PC-9 (cell line): ENCODE measurements around the gene DEUP1. TPM values are rescaled to one million over a fixed set of nuclear protein-coding genes. Genes with fewer than 3 reads are reported as not detected.

Experiments
- BruUV-seq: library from RNA; stranded (reverse); fragments of 400-500 nt; replicated peaks from 2 replicates; lab custom pipeline; 2021; lab: Mats Ljungman, UMichigan
- CTCF ChIA-PET: fragments of 300-600 bp; sonication (Branson Sonifier 250); formaldehyde crosslinking; loops from one replicate; lab custom pipeline; 2022; ENCODE audit warnings: antibody characterized with exemption; lab: Charles Lee
- POLR2A ChIA-PET: fragments of 300-600 bp; sonication (Branson Sonifier 250); formaldehyde crosslinking; loops from one replicate; lab custom pipeline; 2022; ENCODE audit warnings: antibody characterized with exemption; ENCODE audit not compliant: unreplicated experiment; lab: Charles Lee
- DNase-seq, 2 experiments: peaks; one replicate each; pipeline versions ENCODE4 v3.0.0 to v3.0.0-alpha.2; 2015 to 2022; ENCODE audit warnings: mixed read lengths in 1 of 2
- H2AFZ ChIP-seq: fragments of 200-600 bp; sonication (generic); 2 replicates; pipeline ENCODE4 v1.8.1; 2017; ENCODE audit warnings: antibody characterized with exemption
- H3F3A ChIP-seq: fragments of 200-600 bp; sonication (generic); 2 replicates; pipeline ENCODE4 v1.8.1; 2017; ENCODE audit warnings: antibody characterized with exemption, mild to moderate bottlenecking, low read depth; ENCODE audit not compliant: insufficient read depth
- H3K27ac ChIP-seq: fragments of 200-600 bp; sonication (generic); 2 replicates; pipeline ENCODE4 v1.6.1; 2016; ENCODE audit warnings: mixed run types
- H3K27me3 ChIP-seq: fragments of 200-600 bp; sonication (generic); 2 replicates; pipeline ENCODE4 v1.6.1; 2016; ENCODE audit warnings: low read depth, mixed run types; ENCODE audit not compliant: insufficient read depth
- H3K36me3 ChIP-seq: fragments of 200-600 bp; sonication (generic); 2 replicates; pipeline ENCODE4 v1.6.1; 2016; ENCODE audit warnings: low read depth, mixed run types
- H3K4me1 ChIP-seq: fragments of 200-600 bp; sonication (generic); replicated peaks from 2 replicates; pipeline ENCODE4 v1.6.1; 2016; ENCODE audit warnings: mixed run types; ENCODE audit not compliant: insufficient read depth
- H3K4me2 ChIP-seq: fragments of 200-600 bp; sonication (generic); 2 replicates; pipeline ENCODE4 v1.6.1; 2017; ENCODE audit warnings: mixed run types
- H3K4me3 ChIP-seq: fragments of 200-600 bp; sonication (generic); 2 replicates; pipeline ENCODE4 v1.6.1; 2016; ENCODE audit warnings: mixed run types
- H3K79me2 ChIP-seq: fragments of 200-600 bp; sonication (generic); 2 replicates; pipeline ENCODE4 v1.6.1; 2017; ENCODE audit warnings: low read depth, mixed run types
- H3K9me2 ChIP-seq: fragments of 200-600 bp; sonication (generic); 2 replicates; pipeline ENCODE4 v1.8.1; 2017; ENCODE audit warnings: mild to moderate bottlenecking; ENCODE audit not compliant: insufficient read depth
- H3K9me3 ChIP-seq: fragments of 200-600 bp; sonication (generic); 2 replicates; pipeline ENCODE4 v1.8.1; 2016; ENCODE audit warnings: low read depth; ENCODE audit not compliant: insufficient read depth
- H4K20me1 ChIP-seq: fragments of 200-600 bp; sonication (generic); 2 replicates; pipeline ENCODE4 v1.8.1; 2017; ENCODE audit not compliant: insufficient read depth
- CTCF ChIP-seq: fragments of 200-600 bp; sonication (generic); conservative IDR thresholded peaks from 2 replicates; pipeline ENCODE4 v1.6.1; 2017; ENCODE audit warnings: mixed run types, antibody characterized with exemption, mild to moderate bottlenecking, moderate library complexity
- EZH2 ChIP-seq: fragments of 200-600 bp; sonication (generic); IDR thresholded peaks from 2 replicates; pipeline ENCODE4 v1.8.0; 2017; ENCODE audit warnings: antibody characterized with exemption, low read depth
- intact Hi-C: fragments of 100-400 bp; cut with micrococcal nuclease; formaldehyde crosslinking; loops from one replicate; pipeline ENCODE4 v1.10.0; 2022; ENCODE audit not compliant: unreplicated experiment
- total RNA-seq: library from RNA; stranded (reverse); gene quantifications from 2 replicates; pipeline ENCODE4 v1.2.3, GENCODE V29; 2021

DEUP1 gene
- total RNA-seq, 1 experiment from 2014 or later = not detected

GRCh38 chr11:93468290-93468689, 137.7 kb downstream of the DEUP1 start:
- ChIA-PET CTCF (no interaction called here), POLR2A (no interaction called here)
- no TSS peak for BruUV-seq
- Histone ChIP-seq H3K9me2 (no peaks in the 10 kb centered on the region), H3K79me2 (no peaks in the 10 kb centered on the region), H4K20me1 (no peaks in the 10 kb centered on the region), H3K27ac (no peak overlapping the region), H3F3A (no peaks in the 10 kb centered on the region), H3K27me3 (no peaks in the 10 kb centered on the region), H3K4me2 (no peak overlapping the region), H3K36me3 (no peaks in the 10 kb centered on the region), H3K9me3 (no peaks in the 10 kb centered on the region), H3K4me3 (no peak overlapping the region), H3K4me1 (no peaks in the 10 kb centered on the region), H2AFZ (no peak overlapping the region)
- TF ChIP-seq CTCF (no peak), EZH2 (no peak)
- DNase-seq = no peak
- intact Hi-C loops = no loop called here

GRCh38 chr11:93474123-93474522, 143.6 kb downstream of the DEUP1 start:
- ChIA-PET CTCF (no interaction called here), POLR2A (no interaction called here)
- no peaks in the 10 kb centered on the region for H3K9me2 ChIP-seq
- no peaks in the 10 kb centered on the region for H3F3A ChIP-seq
- no peak overlapping the region for H3K4me3 ChIP-seq
- DNase-seq = no peak
- no peaks in the 10 kb centered on the region for H4K20me1 ChIP-seq
- peaks cover 18% of the 10 kb centered on the region for H3K4me1 ChIP-seq
- no peaks in the 10 kb centered on the region for H3K79me2 ChIP-seq
- BruUV-seq = no TSS peak
- H3K4me2 ChIP-seq = no peak overlapping the region
- no peaks in the 10 kb centered on the region for H3K36me3 ChIP-seq
- no peak overlapping the region for H3K27ac ChIP-seq
- H3K27me3 ChIP-seq = no peaks in the 10 kb centered on the region
- intact Hi-C loops = no loop called here
- TF ChIP-seq CTCF (no peak), EZH2 (no peak)
- no peak overlapping the region for H2AFZ ChIP-seq
- no peaks in the 10 kb centered on the region for H3K9me3 ChIP-seq

GRCh38 chr11:93476796-93477195, 146.3 kb downstream of the DEUP1 start:
- intact Hi-C loops = no loop called here
- H3K4me1 ChIP-seq = peaks cover 18% of the 10 kb centered on the region
- H3K9me2 ChIP-seq = no peaks in the 10 kb centered on the region
- H3K9me3 ChIP-seq = no peaks in the 10 kb centered on the region
- no peak overlapping the region for H3K4me3 ChIP-seq
- DNase-seq = peak in 1 of 2 experiments; percentile 96
- H3K27me3 ChIP-seq = no peaks in the 10 kb centered on the region
- ChIA-PET CTCF (no interaction called here), POLR2A (no interaction called here)
- no peaks in the 10 kb centered on the region for H3K79me2 ChIP-seq
- H3K4me2 ChIP-seq = peak overlapping the region; percentile 35
- H3K36me3 ChIP-seq = no peaks in the 10 kb centered on the region
- TF ChIP-seq EZH2 (no peak), CTCF (no peak)
- H3F3A ChIP-seq = no peaks in the 10 kb centered on the region
- no TSS peak for BruUV-seq
- H4K20me1 ChIP-seq = no peaks in the 10 kb centered on the region
- H3K27ac ChIP-seq = no peak overlapping the region
- no peak overlapping the region for H2AFZ ChIP-seq
